HG02852 (cell line): ENCODE data around the gene ARMS2.

ENCODE experiments used
- ATAC-seq: cut with Tn5 transposase; IDR thresholded peaks from one replicate; pipeline ENCODE4 v1.9.1; 2021; ENCODE audit warnings: mild to moderate bottlenecking, moderate library complexity; ENCODE audit not compliant: unreplicated experiment

Gene ARMS2

GRCh38 chr10:122492999-122493481 lies 38.6 kb downstream of the ARMS2 start:
- ATAC-seq: no peak

DNA sequence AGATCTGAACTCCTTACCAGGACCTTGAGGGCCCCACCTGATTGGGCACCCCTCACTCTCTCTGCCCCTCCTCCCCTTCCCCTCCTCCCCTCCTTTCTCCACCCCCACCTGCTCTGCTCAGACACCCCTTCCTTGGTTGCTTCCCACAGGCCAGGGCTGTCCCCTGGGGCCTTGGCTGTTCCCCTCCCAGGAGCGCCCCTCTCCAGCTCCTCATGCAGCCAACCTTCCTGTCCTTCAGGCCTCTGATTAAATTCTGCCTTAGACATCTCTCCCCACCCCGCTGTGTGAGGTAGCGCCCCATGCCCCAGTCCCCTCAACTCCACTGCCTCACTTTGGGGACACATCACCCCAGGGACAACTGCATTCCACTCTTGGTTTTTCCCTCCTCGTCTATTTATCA lies 39.3 kb downstream of the ARMS2 start:
- ATAC-seq: no peak

- no peak for ATAC-seq
These were observed 39.8 kb downstream of the ARMS2 start for GRCh38 chr10:122494173-122494820.

GRCh38 chr10:122494833-122495232 lies 40.4 kb downstream of the ARMS2 start:
- no peak for ATAC-seq

- ATAC-seq: no peak
These were observed 41.2 kb downstream of the ARMS2 start for GRCh38 chr10:122495406-122496340.

- no peak for ATAC-seq
These were observed 42.8 kb downstream of the ARMS2 start for GRCh38 chr10:122497241-122497640.

GRCh38 chr10:122498521-122498920 lies 44.1 kb downstream of the ARMS2 start:
- no peak for ATAC-seq

DNA sequence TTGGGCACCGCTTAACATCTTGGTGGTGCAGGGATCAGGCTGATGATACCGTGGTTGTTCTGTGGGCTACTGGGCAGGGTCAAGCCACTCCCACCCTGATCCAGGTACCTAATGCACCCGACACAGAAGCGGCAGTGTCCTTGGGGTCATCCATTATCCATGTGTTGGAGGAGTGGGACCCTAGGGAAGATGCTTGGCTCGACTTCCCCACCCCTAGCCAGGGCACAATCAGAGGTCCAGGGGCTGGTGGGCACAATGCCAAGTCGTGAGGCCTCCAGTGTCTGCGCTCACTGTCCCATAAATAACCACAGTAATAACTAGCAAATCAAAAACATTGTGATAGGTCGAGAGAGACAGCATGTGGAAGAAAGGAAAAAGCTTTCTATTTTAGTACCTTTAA lies 44.6 kb downstream of the ARMS2 start:
- ATAC-seq: no peak

DNA sequence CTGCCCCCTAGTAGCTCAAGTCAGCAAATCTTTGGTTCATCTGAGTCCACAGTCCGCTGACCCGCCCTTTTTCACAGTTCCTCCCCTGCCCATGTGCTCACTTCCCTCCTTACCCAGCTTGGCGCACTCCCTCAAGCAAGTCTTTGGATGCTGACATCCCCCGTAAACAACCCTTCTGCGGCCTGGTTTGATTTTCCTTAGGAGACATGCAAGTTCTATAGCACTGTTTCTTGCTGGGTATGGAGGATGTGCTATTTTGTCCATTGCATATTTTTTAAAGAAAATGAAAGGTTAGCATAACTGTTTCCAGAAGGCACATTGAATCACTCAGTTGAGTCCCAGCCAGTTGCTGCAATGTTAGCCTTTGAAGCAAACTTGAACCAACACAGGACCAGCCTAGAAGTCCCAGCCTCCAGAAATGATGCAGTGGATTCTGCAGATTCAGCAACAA lies 45.1 kb downstream of the ARMS2 start:
- no peak for ATAC-seq

DNA sequence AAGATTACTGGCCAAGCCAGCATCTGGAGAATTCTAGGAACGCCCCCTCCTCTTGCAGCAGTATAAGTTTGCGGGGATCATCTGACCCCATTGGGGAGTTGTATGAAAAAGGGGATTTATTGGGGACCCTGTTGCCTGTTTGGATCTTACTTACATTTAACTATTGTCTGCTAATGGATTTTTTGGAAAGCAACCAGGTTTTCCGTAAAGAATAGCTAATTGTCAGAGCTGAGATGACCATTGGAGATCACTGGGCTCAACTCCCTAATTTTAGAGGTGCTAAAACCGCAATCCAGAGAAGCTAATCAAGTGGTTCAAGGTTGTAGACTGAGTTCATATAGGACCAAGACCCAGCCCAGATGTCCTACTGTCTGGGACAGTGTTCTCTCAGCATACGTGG lies 45.7 kb downstream of the ARMS2 start:
- ATAC-seq: no peak

DNA sequence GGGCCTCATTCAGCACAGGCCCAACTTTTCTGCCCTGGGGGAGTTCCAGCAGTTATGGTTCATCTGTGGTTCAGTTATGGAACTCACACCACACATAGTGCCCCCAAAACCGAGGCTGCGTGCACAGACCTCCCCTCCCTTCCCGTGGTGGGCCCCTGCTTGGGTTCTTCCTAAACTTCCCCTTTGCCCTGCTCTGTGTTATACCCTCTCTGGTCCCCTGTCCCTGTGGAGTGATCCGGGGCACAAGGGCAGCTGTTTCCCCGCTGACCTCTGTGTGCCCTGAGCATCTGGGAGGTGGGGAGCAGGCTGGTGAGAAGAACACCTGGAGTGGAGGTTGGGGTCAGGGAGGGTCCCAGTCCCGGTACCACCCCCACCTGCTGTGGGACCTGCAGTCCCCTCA lies 46.3 kb downstream of the ARMS2 start:
- ATAC-seq: no peak

- ATAC-seq: no peak
These were observed 48.6 kb downstream of the ARMS2 start for GRCh38 chr10:122503012-122503411.

DNA sequence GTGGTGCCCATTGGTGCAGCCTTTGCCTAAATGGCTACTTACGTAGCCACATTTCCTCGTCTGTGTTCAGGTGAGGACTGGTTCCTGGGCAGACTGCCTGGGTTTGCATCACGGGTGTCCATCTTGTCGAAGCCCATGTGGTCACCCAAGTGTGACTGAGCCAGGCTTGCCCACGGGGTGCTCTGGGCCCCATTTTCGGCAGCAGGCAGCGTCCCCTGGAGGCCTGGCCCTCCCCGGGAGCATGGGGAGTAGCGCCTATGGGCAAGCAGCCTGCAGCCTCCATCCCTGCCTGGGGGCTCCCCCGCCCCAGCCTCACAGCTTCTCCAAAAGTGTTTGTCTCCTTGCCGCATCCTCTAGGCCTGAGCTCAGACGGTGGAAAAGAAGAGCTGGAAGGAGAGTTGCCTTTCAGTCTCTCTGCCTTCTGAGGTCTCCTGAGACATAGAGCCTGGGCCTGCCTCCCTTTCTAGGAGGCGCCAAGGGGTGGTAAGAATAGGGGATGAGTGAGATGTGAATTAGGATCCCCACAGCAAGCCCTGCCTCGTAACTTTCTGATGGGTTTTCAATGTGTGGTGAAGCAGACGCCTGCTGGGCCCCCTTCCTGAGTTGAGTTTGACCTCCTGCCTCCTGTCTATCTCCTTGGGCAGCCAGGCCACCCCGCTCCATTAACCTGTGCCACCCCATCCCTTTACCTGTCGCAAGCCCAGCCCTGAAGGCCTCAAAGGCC lies 49.6 kb downstream of the ARMS2 start:
- ATAC-seq: no peak

DNA sequence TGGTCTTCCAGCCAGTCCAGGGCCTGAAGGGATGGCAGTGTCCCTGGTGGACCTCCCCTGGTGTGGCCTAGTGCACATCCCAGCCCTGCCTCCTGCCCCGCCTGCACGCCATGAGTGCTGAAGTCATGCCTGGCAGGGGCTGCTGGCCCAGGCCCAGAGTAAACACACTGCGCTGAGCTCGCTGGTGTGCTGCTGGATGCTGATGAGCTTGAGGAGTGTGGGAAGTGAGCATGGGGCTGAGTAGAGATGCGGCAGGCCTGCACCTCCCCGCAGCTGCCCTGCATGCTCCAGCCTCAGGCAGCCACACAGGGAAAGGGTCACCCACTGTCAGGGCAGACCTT lies 50.1 kb downstream of the ARMS2 start:
- no peak for ATAC-seq

GRCh38 chr10:122505011-122505410 lies 50.6 kb downstream of the ARMS2 start:
- no peak for ATAC-seq

DNA sequence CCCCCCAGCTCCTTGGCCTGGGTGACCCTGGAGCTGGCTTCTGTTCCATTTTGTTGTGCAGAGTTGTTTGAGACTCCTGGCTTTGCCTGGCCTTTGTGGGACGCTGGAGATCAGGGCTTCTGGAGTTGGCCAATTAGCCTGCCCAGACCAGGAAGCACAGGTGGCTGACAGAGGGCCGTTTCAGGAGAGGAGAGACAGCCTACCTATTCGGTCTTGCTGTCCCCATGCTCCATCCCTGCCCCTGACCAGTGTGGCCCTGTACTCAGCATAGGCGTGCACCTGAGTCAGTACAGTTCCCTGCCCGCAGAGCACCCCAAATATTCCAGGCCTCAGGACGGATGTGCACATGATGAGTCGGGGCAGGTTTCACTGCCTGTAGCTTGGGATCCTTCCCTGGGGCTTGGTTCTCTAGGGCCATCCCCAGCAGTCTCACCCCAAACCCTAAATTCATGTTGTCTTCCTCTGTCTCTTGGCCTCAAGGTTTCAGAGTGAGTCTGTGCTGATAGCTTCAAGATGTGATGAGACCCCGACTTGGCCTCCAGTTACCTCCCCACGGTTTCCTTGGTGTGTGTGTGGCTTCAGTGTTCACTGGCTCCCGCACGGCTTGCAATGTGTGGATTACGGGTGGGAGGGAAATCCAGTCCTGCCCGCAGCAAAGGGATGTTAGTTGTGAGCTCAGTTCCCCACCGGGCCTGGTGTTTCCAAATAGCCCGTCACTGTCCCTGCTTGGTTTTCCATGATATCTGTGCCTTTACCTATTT lies 51.6 kb downstream of the ARMS2 start:
- no peak for ATAC-seq
